K562 (cell line): ENCODE data around the gene SCPEP1. TPM values are rescaled to one million over a fixed set of nuclear protein-coding genes. Genes with fewer than 3 reads are reported as not detected.

ENCODE experiments used
- BHLHE40 ChIP-seq: IDR thresholded peaks from 2 replicates; pipeline ENCODE4 v1.6.1; 2011; ENCODE audit warnings: low read length, improper control_type of control experiment
- CBX3 ChIP-seq, 2 experiments: IDR thresholded peaks; 1 replicate in 1 of 2; 2 replicates in 1 of 2; pipeline ENCODE4 v1.6.1; 2012; ENCODE audit warnings: inconsistent platforms in 2 of 2, low read length in 2 of 2, borderline replicate concordance in 1 of 2, control low read depth in 1 of 2
- CHD1 ChIP-seq: fragments of 200-600 bp; sonication (generic); IDR thresholded peaks from one replicate; pipeline ENCODE4 v1.6.1; 2012; ENCODE audit warnings: mild to moderate bottlenecking, moderate library complexity, low read length, inconsistent platforms
- HDAC6 ChIP-seq: IDR thresholded peaks from 2 replicates; pipeline ENCODE4 v1.6.1; 2012; ENCODE audit warnings: low read depth, mild to moderate bottlenecking, control low read depth, inconsistent platforms, low read length, moderate library complexity
- IRF2 ChIP-seq: sonication (generic); formaldehyde crosslinking; IDR thresholded peaks from 2 replicates; pipeline ENCODE4 v1.8.1; 2022; ENCODE audit warnings: mild to moderate bottlenecking, missing genetic modification reagents
- KLF16 ChIP-seq: IDR thresholded peaks from 2 replicates; pipeline ENCODE4 v1.6.1; 2016; ENCODE audit warnings: antibody characterized with exemption
- MEF2D ChIP-seq: conservative IDR thresholded peaks from 2 replicates; pipeline ENCODE4 v1.6.1; 2016; ENCODE audit warnings: low read depth, missing genetic modification characterization, missing compliant biosample characterization
- MEIS2 ChIP-seq: fragments of 450-650 bp; IDR thresholded peaks from 2 replicates; pipeline ENCODE4 v1.6.1; 2014; ENCODE audit warnings: mild to moderate bottlenecking; ENCODE audit not compliant: partially characterized antibody
- MIER1 ChIP-seq: fragments of 450-650 bp; IDR thresholded peaks from 2 replicates; pipeline ENCODE4 v1.6.1; 2016; ENCODE audit warnings: antibody characterized with exemption, mild to moderate bottlenecking, low read depth
- NCOA2 ChIP-seq, 2 experiments: fragments of 450-650 bp; IDR thresholded peaks; 2 replicates each; pipeline ENCODE4 v1.6.1; 2018; ENCODE audit warnings: mild to moderate bottlenecking in 2 of 2, moderate library complexity in 1 of 2; ENCODE audit not compliant: partially characterized antibody in 2 of 2
- NCOA4 ChIP-seq: fragments of 450-650 bp; IDR thresholded peaks from 2 replicates; pipeline ENCODE4 v1.6.1; 2018; ENCODE audit warnings: mild to moderate bottlenecking; ENCODE audit not compliant: partially characterized antibody
- POLR2G ChIP-seq: fragments of 200-400 bp; formaldehyde crosslinking; IDR thresholded peaks from 2 replicates; pipeline ENCODE4 v1.6.1; 2017; ENCODE audit warnings: low read depth, mild to moderate bottlenecking, antibody characterized with exemption, low read length, moderate library complexity
- SAP30 ChIP-seq: fragments of 200-600 bp; sonication (generic); IDR thresholded peaks from 2 replicates; pipeline ENCODE4 v1.6.1; 2012; ENCODE audit warnings: borderline replicate concordance, low read depth, mild to moderate bottlenecking, moderate library complexity, low read length, control low read depth, inconsistent platforms; ENCODE audit not compliant: insufficient read depth, poor library complexity, severe bottlenecking
- SIN3B ChIP-seq: fragments of 450-650 bp; IDR thresholded peaks from 2 replicates; pipeline ENCODE4 v1.6.1; 2017; ENCODE audit warnings: low read depth, mild to moderate bottlenecking, moderate library complexity
- SIRT6 ChIP-seq: IDR thresholded peaks from one replicate; pipeline ENCODE4 v1.6.1; 2012; ENCODE audit warnings: low read depth, mild to moderate bottlenecking, control low read depth, inconsistent platforms, low read length, moderate library complexity
- SNIP1 ChIP-seq: fragments of 450-650 bp; IDR thresholded peaks from 2 replicates; pipeline ENCODE4 v1.7.1; 2017; ENCODE audit warnings: low read depth, mild to moderate bottlenecking
- SRSF7 ChIP-seq: fragments of 200-400 bp; formaldehyde crosslinking; optimal IDR thresholded peaks from 2 replicates; pipeline ENCODE3; 2017; ENCODE audit warnings: mild to moderate bottlenecking, low read depth, low read length
- ZBTB1 ChIP-seq: sonication (generic); formaldehyde crosslinking; IDR thresholded peaks from 2 replicates; pipeline ENCODE4 v1.8.1; 2023; ENCODE audit warnings: missing genetic modification reagents, low read depth, mild to moderate bottlenecking, borderline replicate concordance
- ZNF77 ChIP-seq: fragments of 250-450 bp; sonication (Bioruptor Pico); IDR thresholded peaks from 2 replicates; pipeline ENCODE4 v1.5.0; 2020
- polyA plus RNA-seq, 8 experiments: library from polyadenylated mRNA; depleted of rRNA in 4 of 8; stranded (reverse) in 5 of 8; unstranded in 3 of 8; fragments of >200 nt; fragmentation: Nextera tagmentation in 2 of 8; fragmentation: Illumina TruSeq in 1 of 8; extraction: Ambion mirVana in 2 of 8; extraction: Trizol in 1 of 8; gene quantifications; 2 replicates each; pipeline versions ENCODE4 v1.2.1 to v1.2.3, GENCODE V29; 2011 to 2014; ENCODE audit warnings: inconsistent platforms in 1 of 8, missing spikeins in 1 of 8
- total RNA-seq, 7 experiments: library from RNA; depleted of rRNA in 6 of 7; stranded (reverse); fragments of >200 nt in 6 of 7; fragmentation: Illumina TruSeq in 2 of 7; extraction: Trizol in 2 of 7; gene quantifications; 2 replicates each; pipeline versions ENCODE4 v1.2.1 to v1.2.3, GENCODE V29; 2011 to 2021; ENCODE audit warnings: low replicate concordance in 1 of 7
- TF ChIP-seq, protein P1 (sequence below): sonication (generic); formaldehyde crosslinking; IDR thresholded peaks from 2 replicates; pipeline ENCODE4 v1.8.1; 2023; ENCODE audit warnings: mild to moderate bottlenecking, missing genetic modification reagents, moderate library complexity
- TF ChIP-seq, protein P2 (sequence below): fragments of 450-650 bp; formaldehyde crosslinking; IDR thresholded peaks from 2 replicates; pipeline ENCODE4 v1.4.0; 2022; ENCODE audit warnings: mild to moderate bottlenecking, moderate library complexity
- TF ChIP-seq, protein P3 (sequence below): fragments of 250-450 bp; sonication (Bioruptor Pico); IDR thresholded peaks from 2 replicates; pipeline ENCODE4 v1.5.1; 2021; ENCODE audit warnings: mild to moderate bottlenecking
- TF ChIP-seq, protein P4 (sequence below): IDR thresholded peaks from 2 replicates; pipeline ENCODE4 v1.6.1; 2012; ENCODE audit warnings: low read depth, low read length, improper control_type of control experiment, borderline replicate concordance

The SCPEP1 gene
- total and polyA plus RNA-seq, 9 of the 15 experiments (the other 6 are each of a cell fraction or from before 2014, with no cell fraction given), result 5.1 to 14.8 (median 7.2) TPM

DNA sequence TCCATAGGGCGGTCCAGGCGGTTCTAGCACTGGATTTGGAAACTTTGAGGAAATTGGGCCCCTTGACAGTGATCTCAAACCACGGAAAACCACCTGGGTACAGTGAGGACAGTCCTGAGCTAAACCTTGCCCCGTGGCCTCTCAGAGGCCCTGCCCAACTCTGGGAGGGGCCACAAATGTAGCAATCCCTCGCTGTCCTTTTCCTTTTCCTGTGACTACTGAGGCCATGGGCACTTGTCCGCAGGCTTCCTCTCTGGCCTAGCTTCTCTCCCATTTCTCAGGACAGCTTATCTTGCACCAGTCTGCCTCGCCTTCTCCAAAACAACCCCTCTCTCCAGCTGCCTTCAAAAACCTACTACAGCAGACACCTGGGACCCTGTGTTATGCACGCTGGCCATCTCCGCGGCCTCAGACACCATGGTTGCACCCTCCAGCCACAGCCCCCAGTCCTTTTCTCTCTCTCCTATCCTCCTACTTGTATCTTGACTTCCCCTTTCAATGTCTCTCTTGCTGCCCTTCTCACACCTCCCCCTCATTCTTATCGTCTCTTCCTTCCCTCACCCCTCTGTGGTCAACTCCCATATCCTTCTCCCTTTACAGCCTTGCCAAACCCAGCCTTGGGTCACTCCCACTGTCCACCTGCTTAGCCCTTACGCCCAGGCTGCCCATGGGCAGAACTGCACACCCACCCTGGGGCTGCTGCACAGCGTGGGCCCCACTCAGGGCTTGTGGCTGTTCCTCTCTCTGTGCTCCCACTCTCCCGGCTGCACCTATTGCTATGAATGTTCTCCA lies 7.6 kb downstream of the SCPEP1 start (continued):
- TF ChIP-seq BHLHE40 (peak; percentile 64; the same call in 1 of the 2 replicates), SNIP1 (no peak), POLR2G (0 out of 2 replicates have a peak, but pooled peaks have one; percentile 27), ZNF77 (CRISPR knock-in tag) (no peak), SIRT6 (no peak), HDAC6 (no peak), CBX3 (IDR thresholded peaks at IDR 0.05; ENCODE audit: borderline replicate concordance in 1 of 2, low read length in 2 of 2) (peak in 1 of 2 experiments; percentile 76; a peak in 1 of 3 replicates), NCOA4 (no peak), KLF16 (peak; percentile 88), SIN3B (no peak), MEIS2 (no peak), CHD1 (no peak), ZBTB1 (CRISPR knock-in tag) (no peak), SRSF7 (no peak), NCOA2 (IDR thresholded peaks at IDR 0.05; ENCODE audit: partially characterized antibody in 2 of 2) (peak in 1 of 2 experiments; percentile 48), IRF2 (no peak), SAP30 (no peak), MEF2D (peak; percentile 65), MIER1 (no peak)
- TF ChIP-seq, protein P1, sequence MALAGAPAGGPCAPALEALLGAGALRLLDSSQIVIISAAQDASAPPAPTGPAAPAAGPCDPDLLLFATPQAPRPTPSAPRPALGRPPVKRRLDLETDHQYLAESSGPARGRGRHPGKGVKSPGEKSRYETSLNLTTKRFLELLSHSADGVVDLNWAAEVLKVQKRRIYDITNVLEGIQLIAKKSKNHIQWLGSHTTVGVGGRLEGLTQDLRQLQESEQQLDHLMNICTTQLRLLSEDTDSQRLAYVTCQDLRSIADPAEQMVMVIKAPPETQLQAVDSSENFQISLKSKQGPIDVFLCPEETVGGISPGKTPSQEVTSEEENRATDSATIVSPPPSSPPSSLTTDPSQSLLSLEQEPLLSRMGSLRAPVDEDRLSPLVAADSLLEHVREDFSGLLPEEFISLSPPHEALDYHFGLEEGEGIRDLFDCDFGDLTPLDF (CRISPR knock-in tag), result no peak
- TF ChIP-seq, protein P2, sequence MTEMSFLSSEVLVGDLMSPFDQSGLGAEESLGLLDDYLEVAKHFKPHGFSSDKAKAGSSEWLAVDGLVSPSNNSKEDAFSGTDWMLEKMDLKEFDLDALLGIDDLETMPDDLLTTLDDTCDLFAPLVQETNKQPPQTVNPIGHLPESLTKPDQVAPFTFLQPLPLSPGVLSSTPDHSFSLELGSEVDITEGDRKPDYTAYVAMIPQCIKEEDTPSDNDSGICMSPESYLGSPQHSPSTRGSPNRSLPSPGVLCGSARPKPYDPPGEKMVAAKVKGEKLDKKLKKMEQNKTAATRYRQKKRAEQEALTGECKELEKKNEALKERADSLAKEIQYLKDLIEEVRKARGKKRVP (CRISPR knock-in tag), result no peak
- TF ChIP-seq, protein P3, sequence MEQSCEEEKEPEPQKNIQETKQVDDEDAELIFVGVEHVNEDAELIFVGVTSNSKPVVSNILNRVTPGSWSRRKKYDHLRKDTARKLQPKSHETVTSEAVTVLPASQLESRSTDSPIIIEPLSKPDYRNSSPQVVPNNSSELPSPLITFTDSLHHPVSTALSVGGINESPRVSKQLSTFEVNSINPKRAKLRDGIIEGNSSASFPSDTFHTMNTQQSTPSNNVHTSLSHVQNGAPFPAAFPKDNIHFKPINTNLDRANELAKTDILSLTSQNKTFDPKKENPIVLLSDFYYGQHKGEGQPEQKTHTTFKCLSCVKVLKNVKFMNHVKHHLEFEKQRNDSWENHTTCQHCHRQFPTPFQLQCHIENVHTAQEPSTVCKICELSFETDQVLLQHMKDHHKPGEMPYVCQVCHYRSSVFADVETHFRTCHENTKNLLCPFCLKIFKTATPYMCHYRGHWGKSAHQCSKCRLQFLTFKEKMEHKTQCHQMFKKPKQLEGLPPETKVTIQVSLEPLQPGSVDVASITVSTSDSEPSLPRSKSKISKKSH (CRISPR knock-in tag), result no peak
- TF ChIP-seq, protein P4, sequence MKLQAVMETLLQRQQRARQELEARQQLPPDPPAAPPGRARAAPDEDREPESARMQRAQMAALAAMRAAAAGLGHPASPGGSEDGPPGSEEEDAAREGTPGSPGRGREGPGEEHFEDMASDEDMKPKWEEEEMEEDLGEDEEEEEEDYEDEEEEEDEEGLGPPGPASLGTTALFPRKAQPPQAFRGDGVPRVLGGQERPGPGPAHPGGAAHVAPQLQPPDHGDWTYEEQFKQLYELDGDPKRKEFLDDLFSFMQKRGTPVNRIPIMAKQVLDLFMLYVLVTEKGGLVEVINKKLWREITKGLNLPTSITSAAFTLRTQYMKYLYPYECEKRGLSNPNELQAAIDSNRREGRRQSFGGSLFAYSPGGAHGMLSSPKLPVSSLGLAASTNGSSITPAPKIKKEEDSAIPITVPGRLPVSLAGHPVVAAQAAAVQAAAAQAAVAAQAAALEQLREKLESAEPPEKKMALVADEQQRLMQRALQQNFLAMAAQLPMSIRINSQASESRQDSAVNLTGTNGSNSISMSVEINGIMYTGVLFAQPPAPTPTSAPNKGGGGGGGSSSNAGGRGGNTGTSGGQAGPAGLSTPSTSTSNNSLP, result no peak
